Fibroblast of villous mesenchyme (primary cell): Measurements from ENCODE around the gene CAPN7. TPM values are rescaled to one million over a fixed set of nuclear protein-coding genes. Genes with fewer than 3 reads are reported as not detected.

Experiments
- total RNA-seq: library from RNA; depleted of rRNA; stranded (reverse); fragments of >200 nt; gene quantifications from 2 replicates; pipeline ENCODE4 v1.2.3, GENCODE V29; 2012

The CAPN7 gene
- total RNA-seq, 1 donor: 51.4 TPM

Other genes starting within 250 kb of the CAPN7 start
- gene MRPS25, start 140.9 kb upstream of the CAPN7 start, total RNA-seq: 9.5 and 12.6 TPM in 2 replicates
- gene RBSN, start 107.1 kb upstream of the CAPN7 start, total RNA-seq: 22.9 and 25.9 TPM in 2 replicates
- 9.1 and 10.3 TPM in 2 replicates for gene SH3BP5, start 126.3 kb downstream of the CAPN7 start, total RNA-seq
- 29.3 and 46.2 TPM in 2 replicates for gene METTL6, start 221.3 kb downstream of the CAPN7 start, total RNA-seq
- 28.0 and 35.8 TPM in 2 replicates for gene EAF1, start 221.4 kb downstream of the CAPN7 start, total RNA-seq